Gastroesophageal sphincter (tissue), 3 donors: ENCODE results near the gene SMIM29.

ENCODE experiments used
- POLR2A ChIP-seq, 2 donors: fragments of 450-650 bp; IDR thresholded peaks; one replicate each; pipeline ENCODE4 v1.6.1; 2017; ENCODE audit warnings: antibody characterized with exemption in 2 of 2, mild to moderate bottlenecking in 2 of 2, moderate library complexity in 1 of 2
- TF ChIP-seq, protein P1 (sequence below), 4 experiments: fragments of 200-600 bp in 2 of 4; fragments of 450-650 bp in 2 of 4; sonication (generic) in 1 of 4; IDR thresholded peaks; one replicate each; pipeline ENCODE4 v1.5.1; 2017 to 2019; ENCODE audit warnings: antibody characterized with exemption in 4 of 4, mild to moderate bottlenecking in 2 of 4, moderate library complexity in 2 of 4

DNA sequence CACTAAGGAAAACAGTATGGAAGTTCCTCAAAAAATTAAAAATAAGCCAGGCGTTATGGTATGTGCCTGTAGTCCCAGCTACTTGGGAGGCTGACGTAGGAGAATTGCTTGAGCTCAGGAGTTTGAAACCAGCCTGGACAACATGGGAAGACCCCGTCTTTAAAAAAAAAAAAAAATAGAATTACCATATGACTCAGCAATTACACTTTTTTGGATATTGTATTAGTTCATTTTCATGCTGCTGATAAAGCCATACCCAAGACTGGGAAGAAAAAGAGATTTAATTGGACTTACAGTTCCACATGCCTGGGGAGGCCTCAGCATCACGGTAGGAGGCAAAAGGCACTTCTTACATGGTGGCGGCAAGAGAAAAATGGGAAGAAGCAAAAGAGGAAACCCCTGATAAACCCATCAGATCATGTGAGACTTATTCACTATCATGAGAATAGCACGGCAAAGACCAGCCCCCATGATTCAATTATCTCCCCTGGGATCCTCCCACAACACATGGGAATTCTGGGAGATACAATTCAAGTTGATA lies 10.8 kb upstream of the SMIM29 start:
- TF ChIP-seq, protein P1, sequence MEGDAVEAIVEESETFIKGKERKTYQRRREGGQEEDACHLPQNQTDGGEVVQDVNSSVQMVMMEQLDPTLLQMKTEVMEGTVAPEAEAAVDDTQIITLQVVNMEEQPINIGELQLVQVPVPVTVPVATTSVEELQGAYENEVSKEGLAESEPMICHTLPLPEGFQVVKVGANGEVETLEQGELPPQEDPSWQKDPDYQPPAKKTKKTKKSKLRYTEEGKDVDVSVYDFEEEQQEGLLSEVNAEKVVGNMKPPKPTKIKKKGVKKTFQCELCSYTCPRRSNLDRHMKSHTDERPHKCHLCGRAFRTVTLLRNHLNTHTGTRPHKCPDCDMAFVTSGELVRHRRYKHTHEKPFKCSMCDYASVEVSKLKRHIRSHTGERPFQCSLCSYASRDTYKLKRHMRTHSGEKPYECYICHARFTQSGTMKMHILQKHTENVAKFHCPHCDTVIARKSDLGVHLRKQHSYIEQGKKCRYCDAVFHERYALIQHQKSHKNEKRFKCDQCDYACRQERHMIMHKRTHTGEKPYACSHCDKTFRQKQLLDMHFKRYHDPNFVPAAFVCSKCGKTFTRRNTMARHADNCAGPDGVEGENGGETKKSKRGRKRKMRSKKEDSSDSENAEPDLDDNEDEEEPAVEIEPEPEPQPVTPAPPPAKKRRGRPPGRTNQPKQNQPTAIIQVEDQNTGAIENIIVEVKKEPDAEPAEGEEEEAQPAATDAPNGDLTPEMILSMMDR (IDR thresholded peaks at IDR 0.05) = no peak
- TF ChIP-seq POLR2A (IDR thresholded peaks at IDR 0.05) = no peak
